VCaP (cell line): ENCODE data around the gene TMA7B.

Experiments
- H3K27ac ChIP-seq: fragments of 450-650 bp; 2 replicates; pipeline ENCODE4 v1.5.1; 2017
- CTCF ChIP-seq: fragments of 450-650 bp; conservative IDR thresholded peaks from 2 replicates; pipeline ENCODE4 v1.5.1; 2017; ENCODE audit warnings: mild to moderate bottlenecking, moderate library complexity

TMA7B gene

GRCh38 chr22:39941601-39942000, 18.6 kb upstream of the TMA7B start:
- TF ChIP-seq CTCF, result no peak

GRCh38 chr22:39942439-39943230, 17.6 kb upstream of the TMA7B start:
- H3K27ac ChIP-seq, result no peak overlapping the region
- no peak for TF ChIP-seq CTCF

More at GRCh38 chr22:39941601-39942000, 18.6 kb upstream of the TMA7B start:
- H3K27ac ChIP-seq, result no peak overlapping the region

- TF ChIP-seq CTCF, result peak; percentile 19; the same call in 1 of the 2 replicates
- H3K27ac ChIP-seq, result no peak overlapping the region
These were observed 16.9 kb upstream of the TMA7B start for GRCh38 chr22:39943337-39943736.

GRCh38 chr22:39943953-39944872, 16.0 kb upstream of the TMA7B start:
- H3K27ac ChIP-seq, result no peak overlapping the region
- TF ChIP-seq CTCF, result no peak

- H3K27ac ChIP-seq, result no peak overlapping the region
- no peak for TF ChIP-seq CTCF
These were observed 14.1 kb upstream of the TMA7B start for GRCh38 chr22:39946126-39946502.

- TF ChIP-seq CTCF, result no peak
- no peak overlapping the region for H3K27ac ChIP-seq
These were observed 13.5 kb upstream of the TMA7B start for GRCh38 chr22:39946503-39947219.
